ENCODE results near the gene FARS2. TPM values are rescaled to one million over a fixed set of nuclear protein-coding genes. Genes with fewer than 3 reads are reported as not detected.

FARS2 gene
- total RNA-seq, 6 donors from 2014 or later = 16.4 to 34.6 (median 19.9) TPM

DNA sequence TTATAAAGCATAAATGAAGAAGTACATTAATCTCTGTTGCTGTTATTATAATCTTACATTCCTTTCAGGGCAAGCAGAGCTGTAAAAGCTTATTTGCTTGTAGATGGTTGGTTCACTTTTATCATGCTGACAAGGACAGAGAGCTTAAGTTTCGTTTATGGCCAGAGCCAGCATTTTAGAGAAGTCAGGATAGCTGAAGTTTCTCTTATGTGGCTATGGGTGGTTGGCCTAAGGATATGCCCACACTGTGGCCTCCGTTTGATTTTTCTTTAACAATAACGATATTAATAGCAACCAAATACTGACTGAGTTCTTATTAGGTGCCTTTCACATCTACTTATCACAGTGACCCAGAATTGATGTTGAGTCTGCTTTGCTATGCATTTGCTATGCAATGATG is 78.5 kb downstream of the FARS2 start:
- no peak for ATAC-seq (ENCODE audit: low FRiP score in 2 of 2)
- WGBS, 2 donors = 84 to 91% methylated on average over 3 of the region's 3 CpGs

DNA sequence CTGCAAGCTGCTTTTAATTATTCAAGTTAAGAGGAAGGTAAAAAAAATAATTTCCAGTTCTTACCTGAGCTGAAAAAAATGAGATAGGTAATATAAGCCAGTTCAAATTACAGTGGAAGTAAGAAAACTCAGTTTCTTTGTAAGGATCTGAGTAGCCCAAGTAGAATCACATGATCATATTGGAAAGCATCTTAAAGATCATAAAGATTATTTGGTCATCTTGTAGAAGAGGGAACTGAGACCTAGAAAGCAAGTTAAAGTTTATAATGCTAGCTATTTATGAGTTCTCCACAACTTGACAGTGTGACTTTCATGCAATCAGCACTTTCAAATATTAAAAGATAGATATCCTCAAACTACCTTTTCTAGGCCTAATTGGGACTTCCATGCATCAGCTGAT is 80.5 kb downstream of the FARS2 start:
- no peaks in the 10 kb centered on the region for H3K36me3 ChIP-seq
- no peaks in the 10 kb centered on the region for H3K9me3 ChIP-seq
- H3K27me3 ChIP-seq = no peaks in the 10 kb centered on the region
- H3K4me3 ChIP-seq = no peak overlapping the region
- no peaks in the 10 kb centered on the region for H3K4me1 ChIP-seq
- ATAC-seq (ENCODE audit: low FRiP score in 2 of 2) (no peak), DNase-seq (no peak)
- no peak overlapping the region for H3K27ac ChIP-seq
- TF ChIP-seq POLR2A (IDR thresholded peaks at IDR 0.05) (no peak), POLR2AphosphoS5 (IDR thresholded peaks at IDR 0.05) (no peak), EP300 (IDR thresholded peaks at IDR 0.05) (no peak)
- TF ChIP-seq, protein P1, sequence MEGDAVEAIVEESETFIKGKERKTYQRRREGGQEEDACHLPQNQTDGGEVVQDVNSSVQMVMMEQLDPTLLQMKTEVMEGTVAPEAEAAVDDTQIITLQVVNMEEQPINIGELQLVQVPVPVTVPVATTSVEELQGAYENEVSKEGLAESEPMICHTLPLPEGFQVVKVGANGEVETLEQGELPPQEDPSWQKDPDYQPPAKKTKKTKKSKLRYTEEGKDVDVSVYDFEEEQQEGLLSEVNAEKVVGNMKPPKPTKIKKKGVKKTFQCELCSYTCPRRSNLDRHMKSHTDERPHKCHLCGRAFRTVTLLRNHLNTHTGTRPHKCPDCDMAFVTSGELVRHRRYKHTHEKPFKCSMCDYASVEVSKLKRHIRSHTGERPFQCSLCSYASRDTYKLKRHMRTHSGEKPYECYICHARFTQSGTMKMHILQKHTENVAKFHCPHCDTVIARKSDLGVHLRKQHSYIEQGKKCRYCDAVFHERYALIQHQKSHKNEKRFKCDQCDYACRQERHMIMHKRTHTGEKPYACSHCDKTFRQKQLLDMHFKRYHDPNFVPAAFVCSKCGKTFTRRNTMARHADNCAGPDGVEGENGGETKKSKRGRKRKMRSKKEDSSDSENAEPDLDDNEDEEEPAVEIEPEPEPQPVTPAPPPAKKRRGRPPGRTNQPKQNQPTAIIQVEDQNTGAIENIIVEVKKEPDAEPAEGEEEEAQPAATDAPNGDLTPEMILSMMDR (IDR thresholded peaks at IDR 0.05) = no peak

More for the DNA sequence above, 78.5 kb downstream of the FARS2 start:
- Histone ChIP-seq H3K4me3 (no peak overlapping the region), H3K36me3 (no peaks in the 10 kb centered on the region), H3K27ac (no peak overlapping the region), H3K9me3 (no peaks in the 10 kb centered on the region), H3K4me1 (peaks cover 0 to 2% (median 0%) of the 10 kb centered on the region in 4 donors), H3K27me3 (no peaks in the 10 kb centered on the region)
- TF ChIP-seq POLR2A (IDR thresholded peaks at IDR 0.05) (no peak), EP300 (IDR thresholded peaks at IDR 0.05) (no peak), POLR2AphosphoS5 (IDR thresholded peaks at IDR 0.05) (no peak)
- TF ChIP-seq, protein P1 (IDR thresholded peaks at IDR 0.05) = no peak
- DNase-seq = no peak

DNA sequence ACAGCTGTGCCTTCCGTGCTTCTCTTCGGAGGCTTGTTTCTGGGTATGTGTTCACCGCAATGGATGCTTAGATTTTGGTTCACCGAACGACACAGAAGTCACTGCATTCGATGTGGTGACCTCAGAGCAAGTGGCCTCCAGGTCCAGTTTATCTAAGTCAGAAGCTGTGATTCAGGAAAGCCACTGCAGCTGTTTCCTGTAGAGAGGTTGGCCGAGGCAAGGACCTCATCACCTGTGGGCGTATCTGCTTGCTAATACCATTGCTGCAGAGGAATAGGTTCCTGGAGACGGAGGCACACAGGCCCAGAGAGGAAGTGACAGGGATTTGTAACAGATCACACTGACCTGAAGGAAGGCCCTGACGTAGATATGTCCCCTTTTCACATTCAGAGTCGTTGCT is 82.7 kb downstream of the FARS2 start:
- H3K9me3 ChIP-seq = no peaks in the 10 kb centered on the region
- ATAC-seq (ENCODE audit: low FRiP score in 2 of 2) (no peak), DNase-seq (no peak)
- H3K27me3 ChIP-seq = no peaks in the 10 kb centered on the region
- TF ChIP-seq, protein P1 (IDR thresholded peaks at IDR 0.05) = no peak
- TF ChIP-seq EP300 (IDR thresholded peaks at IDR 0.05) (no peak), POLR2A (IDR thresholded peaks at IDR 0.05) (no peak), POLR2AphosphoS5 (IDR thresholded peaks at IDR 0.05) (no peak)
- no peak overlapping the region for H3K27ac ChIP-seq
- no peaks in the 10 kb centered on the region for H3K36me3 ChIP-seq
- WGBS, 2 donors = 81 to 90% methylated on average over 2 to 11 of the region's 11 CpGs
- no peaks in the 10 kb centered on the region for H3K4me1 ChIP-seq
- no peak overlapping the region for H3K4me3 ChIP-seq

DNA sequence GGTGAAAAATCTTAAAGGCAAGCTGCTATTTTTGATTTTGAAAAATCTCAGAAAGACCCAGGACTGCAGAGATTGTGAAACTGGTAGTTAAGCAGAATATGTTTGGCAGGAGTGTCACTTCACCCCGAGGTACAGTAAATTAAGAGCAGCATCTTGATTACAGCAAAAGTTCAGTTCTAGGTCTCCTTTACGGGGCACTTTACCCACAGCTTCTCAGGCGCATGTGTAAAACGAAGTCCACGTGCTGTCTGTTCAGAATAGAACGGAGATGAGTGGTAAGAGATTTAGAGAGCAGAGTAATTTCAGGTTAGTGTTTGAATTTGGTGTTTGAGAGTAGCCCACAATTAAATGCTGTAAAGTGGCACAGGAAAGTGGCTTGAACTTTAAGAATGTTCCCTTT is 84.0 kb downstream of the FARS2 start:
- 63 to 79% methylated on average over 6 of the region's 6 CpGs for WGBS, 2 donors
- H3K9me3 ChIP-seq = no peaks in the 10 kb centered on the region
- ATAC-seq (ENCODE audit: low FRiP score in 2 of 2) (no peak), DNase-seq (no peak)
- TF ChIP-seq EP300 (IDR thresholded peaks at IDR 0.05) (no peak), POLR2A (IDR thresholded peaks at IDR 0.05) (no peak), POLR2AphosphoS5 (IDR thresholded peaks at IDR 0.05) (no peak)
- TF ChIP-seq, protein P1 (IDR thresholded peaks at IDR 0.05) = no peak
- H3K27ac ChIP-seq = no peak overlapping the region
- H3K4me3 ChIP-seq = no peak overlapping the region
- H3K4me1 ChIP-seq = no peaks in the 10 kb centered on the region
- no peaks in the 10 kb centered on the region for H3K27me3 ChIP-seq
- no peaks in the 10 kb centered on the region for H3K36me3 ChIP-seq

DNA sequence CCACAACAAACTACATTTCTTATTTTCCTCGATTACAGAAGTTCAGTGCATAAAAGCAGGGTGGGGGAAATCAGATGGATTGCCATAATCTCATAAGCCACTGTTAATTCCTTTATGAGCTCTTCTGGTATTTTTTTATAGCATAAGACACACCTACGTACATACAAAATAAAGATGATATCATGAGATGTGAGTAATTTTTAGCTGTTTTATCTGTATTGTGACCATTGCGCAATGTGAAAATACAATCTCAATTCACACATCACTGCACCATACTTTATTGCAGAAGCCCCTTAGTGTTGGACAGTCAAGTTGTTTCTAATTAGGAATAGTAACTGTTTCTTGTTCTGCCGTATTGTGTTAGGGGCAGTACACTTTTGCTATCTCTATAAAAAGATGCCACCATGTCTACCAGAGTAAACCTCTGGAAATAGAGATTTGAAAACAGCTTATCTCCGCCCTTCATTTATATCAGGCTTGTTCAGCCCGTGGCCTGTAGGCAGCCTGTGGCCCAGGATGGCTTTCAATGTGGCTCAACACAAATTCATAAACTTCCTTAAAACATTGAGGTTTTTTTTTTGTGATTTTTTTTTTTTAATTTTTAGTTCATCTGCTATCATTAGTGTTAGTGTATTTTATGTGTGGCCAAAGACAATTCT is 90.4 kb downstream of the FARS2 start:
- no peaks in the 10 kb centered on the region for H3K9me3 ChIP-seq
- H3K4me1 ChIP-seq = no peaks in the 10 kb centered on the region
- no peaks in the 10 kb centered on the region for H3K36me3 ChIP-seq
- no peak overlapping the region for H3K27ac ChIP-seq
- no peak for TF ChIP-seq EP300 (IDR thresholded peaks at IDR 0.05)
- TF ChIP-seq, protein P1 (IDR thresholded peaks at IDR 0.05) = no peak
- no peak for TF ChIP-seq POLR2AphosphoS5 (IDR thresholded peaks at IDR 0.05)
- no peak for TF ChIP-seq POLR2A (IDR thresholded peaks at IDR 0.05)
- no peak for ATAC-seq (ENCODE audit: low FRiP score in 2 of 2)
- WGBS, 2 donors = 88 to 96% methylated on average over 6 of the region's 6 CpGs
- no peaks in the 10 kb centered on the region for H3K27me3 ChIP-seq
- no peak for DNase-seq
- no peak overlapping the region for H3K4me3 ChIP-seq
